ENCODE measurements around the gene TBC1D3B. TPM values are rescaled to one million over a fixed set of nuclear protein-coding genes. Genes with fewer than 3 reads are reported as not detected.
"Not testable (repeated sequence)": the region's sequence is repeated elsewhere in the genome, so short reads cannot be mapped to it uniquely, and the experiment has no call there.

Gene TBC1D3B
- total RNA-seq, 4 donors from 2014 or later = 2.1 to 5.8 (median 2.7) TPM; not detected in 1

GRCh38 chr17:36213695-36214094, 37.3 kb upstream of the TBC1D3B start:
- peak; percentile 62 for DNase-seq (ENCODE audit: extremely low spot score)
- peaks cover 0 to 7% (median 0%) of the 10 kb centered on the region in 4 donors for H3K9me3 ChIP-seq
- H3K4me1 ChIP-seq = no peaks in the 10 kb centered on the region
- TF ChIP-seq CTCF (IDR thresholded peaks at IDR 0.05) = no peak
- no peak for TF ChIP-seq POLR2A (IDR thresholded peaks at IDR 0.05; ENCODE audit: low read depth)
- no peak for TF ChIP-seq POLR2AphosphoS5 (IDR thresholded peaks at IDR 0.05)
- TF ChIP-seq EP300 (IDR thresholded peaks at IDR 0.05) = no peak
- H3K27ac ChIP-seq (replicated peaks in 1 of 4) = no peak overlapping the region
- H3K4me3 ChIP-seq = no peak overlapping the region
- H3K27me3 ChIP-seq = peaks cover 0 to 10% (median 0%) of the 10 kb centered on the region in 4 donors
- intact Hi-C loops (cut with DNase I) = no loop called here
- H3K36me3 ChIP-seq = no peaks in the 10 kb centered on the region
- 85% methylated on average over 3 of the region's 3 CpGs for WGBS

- 85% methylated on average over 3 of the region's 3 CpGs for WGBS
Observed at GRCh38 chr17:36212966-36213365, 36.5 kb upstream of the TBC1D3B start.

GRCh38 chr17:36212272-36212605, 35.8 kb upstream of the TBC1D3B start:
- H3K36me3 ChIP-seq = no peaks in the 10 kb centered on the region

More at GRCh38 chr17:36212966-36213365, 36.5 kb upstream of the TBC1D3B start:
- H3K27ac ChIP-seq (replicated peaks in 1 of 4) = no peak overlapping the region
- H3K4me3 ChIP-seq = no peak overlapping the region
- H3K36me3 ChIP-seq = no peaks in the 10 kb centered on the region
- peak; percentile 37 for DNase-seq (ENCODE audit: extremely low spot score)
- TF ChIP-seq CTCF (IDR thresholded peaks at IDR 0.05) (no peak), POLR2A (IDR thresholded peaks at IDR 0.05; ENCODE audit: low read depth) (no peak), POLR2AphosphoS5 (IDR thresholded peaks at IDR 0.05) (no peak), EP300 (IDR thresholded peaks at IDR 0.05) (no peak)
- no peaks in the 10 kb centered on the region for H3K9me3 ChIP-seq
- intact Hi-C loops (cut with DNase I) = no loop called here
- peaks cover 0 to 10% (median 0%) of the 10 kb centered on the region in 4 donors for H3K27me3 ChIP-seq
- H3K4me1 ChIP-seq = no peaks in the 10 kb centered on the region

GRCh38 chr17:36211484-36212271, 35.2 kb upstream of the TBC1D3B start:
- H3K27me3 ChIP-seq; H3K4me1 ChIP-seq; H3K36me3 ChIP-seq; H3K9me3 ChIP-seq; intact Hi-C loops (cut with DNase I); H3K4me3 ChIP-seq; H3K27ac ChIP-seq (replicated peaks in 1 of 4): not testable (repeated sequence)
- 46% methylated on average over 10 of the region's 10 CpGs for WGBS
- DNase-seq (ENCODE audit: extremely low spot score) = peak; percentile 85

More at GRCh38 chr17:36212272-36212605, 35.8 kb upstream of the TBC1D3B start:
- 59% methylated on average over 4 of the region's 4 CpGs for WGBS
- Histone ChIP-seq H3K27ac (replicated peaks in 1 of 4) (no peak overlapping the region), H3K4me1 (no peaks in the 10 kb centered on the region), H3K4me3 (no peak overlapping the region), H3K9me3 (no peaks in the 10 kb centered on the region), H3K27me3 (peaks cover 0 to 10% (median 0%) of the 10 kb centered on the region in 4 donors)
- DNase-seq (ENCODE audit: extremely low spot score) = peak; percentile 62
- intact Hi-C loops (cut with DNase I) = no loop called here
- no peak for TF ChIP-seq CTCF (IDR thresholded peaks at IDR 0.05)
- TF ChIP-seq EP300 (IDR thresholded peaks at IDR 0.05) = no peak
- TF ChIP-seq POLR2A (IDR thresholded peaks at IDR 0.05; ENCODE audit: low read depth) = no peak
- no peak for TF ChIP-seq POLR2AphosphoS5 (IDR thresholded peaks at IDR 0.05)

- H3K27me3 ChIP-seq; H3K9me3 ChIP-seq; H3K27ac ChIP-seq (replicated peaks in 1 of 4); intact Hi-C loops (cut with DNase I); H3K4me3 ChIP-seq; H3K36me3 ChIP-seq; H3K4me1 ChIP-seq: not testable (repeated sequence)
- peak; percentile 80 for DNase-seq (ENCODE audit: extremely low spot score)
- WGBS = 74% methylated on average over 7 of the region's 7 CpGs
Observed at GRCh38 chr17:36210439-36211211, 34.2 kb upstream of the TBC1D3B start, which contains the start of gene CCL4L2. CCL4L2 (plus strand) TSS chr17:36211063.

All from esophagus muscularis mucosa (tissue), 4 donors.